Gastrocnemius medialis (tissue), 4 donors: ENCODE data around the gene NPAS3. TPM values are rescaled to one million over a fixed set of nuclear protein-coding genes. Genes with fewer than 3 reads are reported as not detected.

Experiments used
- ATAC-seq, 2 donors: fragments of 150-250 bp; one replicate each; pipeline ENCODE4 v1.9.1; 2016
- DNase-seq, 2 donors: peaks; one replicate each; pipeline ENCODE4 v3.0.0-alpha.2; 2019
- H3K27ac ChIP-seq, 4 donors: fragments of 200-600 bp; sonication (generic); 1 replicate in 1 of 4; 2 replicates in 3 of 4; pipeline ENCODE4 v1.5.1; 2016 to 2018; ENCODE audit warnings: mild to moderate bottlenecking in 2 of 4, moderate library complexity in 1 of 4
- H3K27me3 ChIP-seq, 3 donors: fragments of 200-600 bp; sonication (generic) in 2 of 3; 1 replicate in 1 of 3; 2 replicates in 2 of 3; pipeline versions ENCODE4 v1.5.1 to v1.6.0; 2016 to 2019; ENCODE audit warnings: mild to moderate bottlenecking in 1 of 3, moderate library complexity in 1 of 3
- H3K36me3 ChIP-seq, 2 donors: fragments of 200-600 bp; sonication (generic) in 1 of 2; one replicate each; pipeline ENCODE4 v1.5.1; 2017 to 2018
- H3K4me1 ChIP-seq, 2 donors: fragments of 200-600 bp; sonication (generic) in 1 of 2; one replicate each; pipeline ENCODE4 v1.5.1; 2016 to 2017; ENCODE audit warnings: mild to moderate bottlenecking in 2 of 2
- H3K4me3 ChIP-seq, 4 donors: fragments of 200-600 bp; sonication (generic) in 3 of 4; 1 replicate in 1 of 4; 2 replicates in 3 of 4; pipeline ENCODE4 v1.5.1; 2016 to 2019; ENCODE audit warnings: mild to moderate bottlenecking in 2 of 4
- H3K9me3 ChIP-seq, 3 donors: fragments of 200-600 bp; sonication (generic) in 2 of 3; 1 replicate in 1 of 3; 2 replicates in 2 of 3; pipeline ENCODE4 v1.5.1; 2016 to 2019
- CTCF ChIP-seq, 5 experiments: fragments of 450-650 bp in 3 of 5; fragments of 200-600 bp in 2 of 5; sonication (generic) in 2 of 5; IDR thresholded peaks in 4 of 5; conservative IDR thresholded peaks in 1 of 5; 1 replicate in 4 of 5; 2 replicates in 1 of 5; pipeline ENCODE4 v1.5.1; 2016 to 2019; ENCODE audit warnings: antibody characterized with exemption in 5 of 5, mild to moderate bottlenecking in 3 of 5, moderate library complexity in 3 of 5
- POLR2A ChIP-seq, 2 donors: fragments of 450-650 bp; IDR thresholded peaks; one replicate each; pipeline ENCODE4 v1.6.1; 2017; ENCODE audit warnings: antibody characterized with exemption in 2 of 2, mild to moderate bottlenecking in 2 of 2, moderate library complexity in 2 of 2
- in situ Hi-C, 4 donors: fragments of 200-750 bp; cut with MboI; loops; one replicate each; pipeline versions ENCODE4 v1.15.0 to v1.8.0; 2017; ENCODE audit warnings: low sequenced_read_pairs in 4 of 4
- intact Hi-C: fragments of 100-400 bp; cut with DNase I; formaldehyde crosslinking; loops from one replicate; pipeline ENCODE4 v1.15.1; 2023; ENCODE audit warnings: low total_unique reads
- total RNA-seq, 4 donors: library from RNA; depleted of rRNA; stranded (reverse); fragments of >200 nt; gene quantifications; one replicate each; pipeline versions ENCODE4 v1.1.0 to v1.2.3, GENCODE V29; 2016

Gene NPAS3
- total RNA-seq, 4 donors from 2014 or later: 0.82 to 1.00 TPM; not detected in 2

GRCh38 chr14:33646692-33647260 is 708.1 kb downstream of the NPAS3 start:
- ATAC-seq: no peak
- H3K36me3 ChIP-seq: no peaks in the 10 kb centered on the region
- no peak overlapping the region for H3K4me3 ChIP-seq
- no peaks in the 10 kb centered on the region for H3K9me3 ChIP-seq
- no peaks in the 10 kb centered on the region for H3K4me1 ChIP-seq
- H3K27me3 ChIP-seq: no peaks in the 10 kb centered on the region
- no peak for DNase-seq
- intact Hi-C loops: no loop called here
- in situ Hi-C loops: no loop called here
- TF ChIP-seq CTCF (IDR thresholded peaks at IDR 0.05 in 4 of 5, conservative IDR thresholded peaks at IDR 0.05 in 1 of 5) (no peak), POLR2A (IDR thresholded peaks at IDR 0.05) (no peak)
- H3K27ac ChIP-seq: no peak overlapping the region

GRCh38 chr14:33647385-33647786 is 708.7 kb downstream of the NPAS3 start:
- in situ Hi-C loops (no loop called here), intact Hi-C loops (no loop called here)
- Histone ChIP-seq H3K36me3 (no peaks in the 10 kb centered on the region), H3K27me3 (no peaks in the 10 kb centered on the region), H3K4me1 (no peaks in the 10 kb centered on the region), H3K9me3 (no peaks in the 10 kb centered on the region), H3K27ac (no peak overlapping the region), H3K4me3 (no peak overlapping the region)
- ATAC-seq (no peak), DNase-seq (no peak)
- TF ChIP-seq POLR2A (IDR thresholded peaks at IDR 0.05): no peak
- no peak for TF ChIP-seq CTCF (IDR thresholded peaks at IDR 0.05 in 4 of 5, conservative IDR thresholded peaks at IDR 0.05 in 1 of 5)

- no peaks in the 10 kb centered on the region for H3K9me3 ChIP-seq
- no peaks in the 10 kb centered on the region for H3K27me3 ChIP-seq
- in situ Hi-C loops: no loop called here
- no peak for TF ChIP-seq POLR2A (IDR thresholded peaks at IDR 0.05)
- no peak for TF ChIP-seq CTCF (IDR thresholded peaks at IDR 0.05 in 4 of 5, conservative IDR thresholded peaks at IDR 0.05 in 1 of 5)
- ATAC-seq (no peak), DNase-seq (no peak)
- intact Hi-C loops: no loop called here
- no peaks in the 10 kb centered on the region for H3K36me3 ChIP-seq
- H3K4me1 ChIP-seq: no peaks in the 10 kb centered on the region
- H3K4me3 ChIP-seq: no peak overlapping the region
- H3K27ac ChIP-seq: no peak overlapping the region
These were observed 711.8 kb downstream of the NPAS3 start for GRCh38 chr14:33650430-33650829.

DNA sequence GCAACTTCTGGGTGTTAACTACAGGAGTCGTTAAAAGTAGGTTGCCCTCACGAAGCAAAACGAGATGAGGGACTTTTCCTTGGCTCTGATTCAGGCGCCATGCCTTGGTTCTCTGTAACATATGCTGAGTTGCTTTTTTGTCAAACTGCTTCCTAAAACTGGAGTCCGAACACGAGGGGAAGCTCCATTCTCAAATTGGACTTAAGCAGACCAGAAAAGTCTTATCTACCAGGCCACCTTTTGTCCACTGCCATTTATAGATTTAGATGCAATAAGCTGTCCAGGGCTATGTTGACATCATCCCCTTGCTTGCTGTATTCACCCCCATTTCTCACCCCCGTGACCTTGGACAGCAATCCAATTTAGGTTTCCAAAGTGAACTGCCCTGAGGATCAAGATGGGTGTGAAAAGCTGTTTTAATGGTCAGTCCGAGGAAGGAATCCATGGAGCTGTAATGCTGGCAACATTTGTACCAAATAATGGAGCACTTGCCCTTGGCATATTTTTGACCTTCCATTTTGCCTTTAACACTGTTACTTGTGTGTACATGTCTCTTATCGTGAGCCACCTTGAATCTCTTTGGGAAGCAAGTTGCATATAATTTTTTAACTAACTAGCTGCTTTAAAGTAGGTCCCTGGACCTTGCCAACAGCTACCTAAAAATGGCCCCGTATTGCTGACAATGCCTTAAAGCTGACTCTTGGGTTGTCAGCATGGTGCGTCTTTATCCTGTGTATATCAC is 714.1 kb downstream of the NPAS3 start:
- no peak for DNase-seq
- no peak for ATAC-seq
- Histone ChIP-seq H3K4me3 (no peak overlapping the region), H3K27me3 (no peaks in the 10 kb centered on the region), H3K27ac (no peak overlapping the region), H3K36me3 (no peaks in the 10 kb centered on the region), H3K9me3 (no peaks in the 10 kb centered on the region), H3K4me1 (no peaks in the 10 kb centered on the region)
- TF ChIP-seq POLR2A (IDR thresholded peaks at IDR 0.05): no peak
- no peak for TF ChIP-seq CTCF (IDR thresholded peaks at IDR 0.05 in 4 of 5, conservative IDR thresholded peaks at IDR 0.05 in 1 of 5)
- intact Hi-C loops: no loop called here
- in situ Hi-C loops: no loop called here
